Limb (tissue), 2 donors: Measurements from ENCODE around the gene RHOF.

Experiments used
- DNase-seq, 2 donors: peaks; one replicate each; pipeline ENCODE4 v3.0.0-alpha.2; 2016; ENCODE audit errors: extremely low spot score in 2 of 2

Gene RHOF

DNA sequence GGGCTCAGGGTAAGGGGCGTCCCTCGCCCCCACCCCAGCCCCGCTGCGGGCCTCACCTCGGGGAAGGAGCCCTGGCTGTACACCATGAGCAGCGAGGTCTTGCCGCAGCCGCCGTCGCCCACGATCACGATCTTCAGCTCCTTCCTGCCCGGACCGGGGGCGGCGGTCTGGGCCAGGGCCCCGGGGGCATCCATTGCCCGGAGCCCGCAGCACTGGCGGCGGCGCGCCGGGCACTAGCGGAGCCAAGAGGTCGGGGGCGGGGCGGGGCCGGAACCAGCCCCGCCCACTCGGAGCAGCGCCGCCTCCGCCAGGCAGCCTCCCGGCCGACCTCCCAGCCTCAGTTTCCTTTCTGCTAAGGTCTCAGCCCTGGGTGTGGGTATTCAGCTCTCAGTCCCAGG is at the start of gene RHOF:
RHOF (minus strand) TSS at position 249 of the 398 bp plus-strand sequence; CDS start at position 194, 55 bp downstream.
- no peak for DNase-seq

- DNase-seq: no peak
Measured at GRCh38 chr12:121839993-121840761, 46.7 kb upstream of the RHOF start.

DNA sequence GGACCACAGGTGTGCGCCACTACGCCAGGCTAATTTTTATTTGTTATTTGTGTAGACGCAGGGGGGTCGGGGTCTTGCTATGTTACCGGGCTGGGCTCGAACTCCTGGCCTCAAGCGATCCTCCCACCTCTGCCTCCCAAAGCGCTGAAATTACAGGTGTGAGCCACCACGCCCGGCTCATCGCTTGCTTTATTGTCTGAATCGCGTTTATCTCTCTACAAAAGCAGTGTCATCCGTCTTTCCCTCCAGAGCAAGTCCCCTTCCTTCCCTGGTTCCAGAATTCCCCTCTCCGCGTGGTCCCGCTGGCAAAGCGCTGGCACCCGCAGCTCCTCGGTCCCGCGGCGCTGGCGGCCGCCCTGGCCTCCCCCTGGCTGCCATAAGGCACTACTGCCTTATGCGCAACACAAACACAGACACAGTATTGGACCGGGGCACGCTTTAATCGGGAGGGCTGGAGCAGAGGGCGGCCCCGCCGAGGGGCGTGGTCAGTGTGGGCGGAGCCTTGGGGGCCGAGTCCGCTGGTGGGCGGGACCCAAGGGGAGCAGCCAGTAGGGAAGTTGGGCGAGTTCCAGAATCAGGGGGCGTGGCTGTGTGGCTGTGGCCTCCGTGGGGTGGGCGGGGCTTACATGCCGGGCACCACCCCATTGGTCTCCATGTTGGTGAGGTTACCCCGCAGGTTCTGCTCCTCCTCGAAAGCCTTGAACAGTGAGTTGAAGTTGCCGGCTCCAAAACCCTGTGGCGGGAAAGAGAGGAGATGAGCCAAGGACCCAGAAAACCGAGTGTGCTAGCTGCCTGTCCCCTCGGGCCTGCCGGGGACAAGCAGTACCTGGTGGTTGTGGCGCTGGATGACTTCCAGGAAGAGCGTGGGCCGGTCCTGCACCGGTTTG is 45.9 kb upstream of the RHOF start:
- peak; percentile 91 to 98 for DNase-seq

- no peak for DNase-seq
Measured at GRCh38 chr12:121838126-121838525, 44.6 kb upstream of the RHOF start.

- no peak for DNase-seq
Measured at GRCh38 chr12:121837680-121838079, 44.2 kb upstream of the RHOF start.

DNA sequence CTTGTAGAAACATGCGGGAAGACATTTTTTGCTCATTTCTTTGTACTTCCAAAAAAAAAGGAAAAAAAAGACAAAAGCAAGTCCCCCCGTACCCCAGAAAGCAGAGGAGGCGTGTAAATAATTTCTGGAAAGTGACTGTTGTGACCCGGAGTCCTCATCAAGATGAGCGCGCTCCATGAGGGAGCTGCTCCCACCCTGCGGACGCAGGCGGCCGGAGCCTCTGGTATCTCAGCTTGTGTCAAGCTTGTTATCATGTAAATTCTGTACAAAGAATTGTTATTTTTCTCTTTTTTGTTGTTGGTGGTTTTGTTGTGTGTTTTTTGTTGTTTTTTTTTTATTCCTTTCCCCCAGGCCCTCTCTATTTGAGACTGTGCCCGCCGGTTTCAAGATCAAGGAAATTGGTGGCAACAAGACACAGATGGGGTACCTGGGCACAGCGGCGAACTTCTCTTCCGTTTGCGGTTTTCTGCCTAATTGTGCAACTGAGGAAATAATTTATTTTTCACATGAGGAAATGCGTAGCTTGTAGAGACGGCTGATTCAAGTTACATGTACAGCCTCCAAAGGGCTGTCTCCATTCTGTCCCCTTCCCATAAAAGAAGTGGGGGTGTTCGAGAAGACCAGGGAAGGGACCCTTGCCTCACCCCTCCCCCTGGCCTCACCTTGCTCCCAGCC is 38.2 kb upstream of the RHOF start:
- DNase-seq: no peak

DNA sequence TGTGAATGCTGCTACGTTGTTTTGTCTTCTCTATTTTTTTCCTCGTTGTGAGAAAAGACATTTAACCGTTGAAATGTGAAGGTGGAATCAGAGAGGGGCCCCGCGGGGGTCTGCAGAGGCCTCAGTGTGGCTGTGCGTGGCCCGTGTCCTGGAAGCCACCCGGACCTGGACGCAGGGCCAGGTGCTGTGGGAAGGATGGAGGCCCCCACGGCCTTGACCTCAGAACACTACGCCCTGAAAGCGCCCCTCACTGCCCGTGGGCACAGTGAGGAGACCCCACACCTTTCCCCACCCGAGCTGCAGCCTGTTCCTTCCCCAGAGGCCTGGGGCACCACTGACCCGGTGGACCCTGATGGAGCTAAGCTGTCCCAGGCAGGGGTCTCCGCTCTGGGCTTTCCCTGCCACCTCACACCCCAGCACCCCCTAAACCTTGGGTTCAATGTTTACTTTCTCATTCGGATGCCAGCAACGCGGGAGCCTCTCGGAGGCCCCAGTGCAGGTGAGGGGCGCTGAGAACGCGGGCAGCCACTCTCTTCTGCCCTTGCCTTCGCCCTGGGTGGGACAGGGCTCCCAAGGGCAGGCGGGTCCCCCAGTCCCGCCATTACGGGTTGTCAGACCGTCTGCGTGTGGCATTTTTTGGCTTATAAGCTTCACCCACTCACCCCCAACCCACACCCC is 37.2 kb upstream of the RHOF start:
- DNase-seq: no peak

DNA sequence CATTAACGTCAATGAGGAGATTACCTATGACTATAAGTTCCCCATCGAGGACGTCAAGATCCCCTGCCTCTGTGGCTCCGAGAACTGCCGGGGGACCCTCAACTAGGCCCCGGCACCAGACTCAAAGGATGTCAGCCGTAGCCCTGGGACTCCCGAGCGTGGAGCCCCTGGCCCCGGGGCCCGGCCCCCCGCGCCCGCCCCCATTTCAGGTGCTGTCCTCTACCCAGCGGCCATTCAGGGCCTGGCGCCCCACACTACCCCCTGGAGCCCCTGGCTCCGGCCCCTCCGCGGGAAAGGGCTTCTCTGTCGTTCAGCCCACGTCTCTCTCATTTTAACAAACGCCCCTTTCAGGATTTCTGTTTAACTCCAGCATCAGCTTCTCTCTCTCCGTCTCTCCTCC is 36.6 kb upstream of the RHOF start:
- no peak for DNase-seq

GRCh38 chr12:121829250-121829918 is 35.9 kb upstream of the RHOF start:
- DNase-seq: no peak

DNA sequence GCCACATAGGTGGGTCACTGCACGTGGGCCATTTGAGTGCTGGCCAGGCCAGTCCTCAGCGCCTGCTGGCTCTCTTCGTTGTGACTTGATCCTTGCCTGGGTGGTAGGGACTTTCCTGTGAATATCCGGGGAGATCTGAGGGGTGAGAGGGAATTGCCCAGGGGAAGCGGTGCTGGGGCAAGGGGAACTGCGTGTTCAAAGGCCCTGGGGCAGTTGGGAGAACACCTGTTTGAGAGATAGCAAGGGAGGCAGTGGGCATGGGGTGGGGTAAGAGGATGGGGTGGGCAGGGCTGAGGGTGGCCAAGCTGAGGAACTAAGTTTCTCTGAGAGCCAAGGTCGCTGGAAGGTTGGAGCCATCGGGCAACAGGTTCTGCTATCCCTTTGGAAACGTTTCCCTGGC is 35.3 kb upstream of the RHOF start:
- no peak for DNase-seq

GRCh38 chr12:121828306-121828705 is 34.8 kb upstream of the RHOF start:
- DNase-seq: no peak

- no peak for DNase-seq
Measured at GRCh38 chr12:121827351-121828099, 34.0 kb upstream of the RHOF start.

DNA sequence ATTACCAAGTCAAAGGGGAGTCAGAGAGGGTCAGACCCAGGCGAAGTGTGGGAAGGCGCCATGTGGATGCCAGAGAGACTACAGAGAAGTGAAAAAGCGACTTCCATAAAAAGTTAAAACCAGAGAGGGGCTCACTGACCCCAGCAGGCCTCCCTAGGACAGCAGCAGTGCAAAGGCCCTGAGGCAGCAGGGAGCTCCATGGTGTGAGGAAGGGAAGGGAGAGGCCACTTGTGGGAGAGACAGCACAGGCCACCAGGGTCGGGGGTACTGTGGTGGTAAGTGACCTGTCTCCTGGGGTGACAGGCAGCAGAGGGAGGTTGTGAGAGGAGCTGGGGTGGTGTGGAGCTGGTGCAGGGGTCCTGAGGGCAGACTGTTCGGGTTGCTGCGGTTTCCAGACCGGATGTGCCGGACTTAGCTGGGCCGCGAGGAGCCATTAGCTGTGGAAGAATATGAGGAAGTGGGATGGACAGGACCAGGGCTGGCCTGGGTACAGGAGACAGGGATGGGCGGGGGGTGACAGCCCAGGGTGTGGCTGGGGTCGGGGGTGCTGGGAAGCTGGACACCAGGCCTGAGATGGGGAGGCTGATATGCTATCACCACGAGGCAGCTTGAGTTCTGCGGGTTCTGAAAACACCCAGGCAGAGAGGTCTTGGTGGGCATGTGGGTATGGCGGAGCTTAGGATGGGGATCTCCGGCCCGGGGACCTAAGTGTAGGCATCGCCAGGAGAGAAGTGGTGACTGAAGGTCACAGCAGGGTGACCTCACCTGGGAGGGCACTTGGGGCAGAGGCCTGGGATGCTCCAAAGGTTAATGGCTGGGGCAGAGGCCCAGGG is 33.0 kb upstream of the RHOF start:
- no peak for DNase-seq

DNA sequence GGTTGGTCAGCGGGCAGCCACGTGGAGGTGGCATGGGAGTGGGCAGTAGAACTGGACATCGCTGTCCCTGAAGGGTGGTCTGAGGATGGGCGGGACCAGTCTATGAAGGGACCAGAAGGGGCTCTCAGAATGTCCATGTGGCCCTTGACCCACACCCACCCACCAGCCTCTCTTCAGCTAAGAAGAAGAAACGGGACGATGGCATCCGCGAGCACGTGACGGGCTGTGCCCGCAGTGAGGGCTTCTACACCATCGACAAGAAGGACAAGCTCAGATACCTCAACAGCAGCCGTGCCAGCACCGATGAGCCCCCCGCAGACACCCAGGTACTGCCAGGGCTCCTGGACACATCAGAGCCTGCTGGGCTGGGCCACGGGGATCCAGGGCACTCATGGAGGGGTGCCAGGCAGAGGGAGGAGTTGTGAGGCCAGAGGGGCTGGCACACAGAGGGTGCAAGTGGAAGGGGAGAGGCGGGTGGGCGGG is 31.6 kb upstream of the RHOF start:
- DNase-seq: no peak

GRCh38 chr12:121823727-121824115 is 30.2 kb upstream of the RHOF start:
- DNase-seq: no peak

DNA sequence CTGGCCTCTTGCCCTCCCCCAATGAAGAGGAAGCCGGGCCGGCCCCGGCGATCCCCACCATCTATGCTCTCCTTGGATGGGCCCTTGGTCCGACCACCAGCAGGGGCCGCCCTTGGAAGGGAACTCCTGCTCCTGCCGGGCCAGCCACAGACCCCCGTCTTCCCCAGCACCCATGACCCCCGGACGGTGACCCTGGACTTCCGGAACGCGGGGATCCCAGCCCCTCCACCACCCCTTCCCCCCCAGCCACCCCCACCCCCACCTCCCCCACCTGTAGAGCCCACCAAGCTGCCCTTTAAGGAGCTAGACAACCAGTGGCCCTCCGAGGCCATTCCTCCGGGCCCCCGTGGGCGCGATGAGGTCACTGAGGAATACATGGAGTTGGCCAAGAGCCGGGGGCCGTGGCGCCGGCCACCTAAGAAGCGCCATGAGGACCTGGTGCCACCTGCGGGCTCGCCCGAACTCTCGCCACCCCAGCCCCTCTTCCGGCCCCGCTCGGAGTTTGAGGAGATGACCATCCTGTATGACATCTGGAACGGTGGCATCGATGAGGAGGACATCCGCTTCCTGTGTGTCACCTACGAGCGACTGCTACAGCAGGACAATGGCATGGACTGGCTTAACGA is 29.7 kb upstream of the RHOF start:
- DNase-seq: no peak

- DNase-seq: no peak
Measured at GRCh38 chr12:121822393-121823100, 29.1 kb upstream of the RHOF start.

DNA sequence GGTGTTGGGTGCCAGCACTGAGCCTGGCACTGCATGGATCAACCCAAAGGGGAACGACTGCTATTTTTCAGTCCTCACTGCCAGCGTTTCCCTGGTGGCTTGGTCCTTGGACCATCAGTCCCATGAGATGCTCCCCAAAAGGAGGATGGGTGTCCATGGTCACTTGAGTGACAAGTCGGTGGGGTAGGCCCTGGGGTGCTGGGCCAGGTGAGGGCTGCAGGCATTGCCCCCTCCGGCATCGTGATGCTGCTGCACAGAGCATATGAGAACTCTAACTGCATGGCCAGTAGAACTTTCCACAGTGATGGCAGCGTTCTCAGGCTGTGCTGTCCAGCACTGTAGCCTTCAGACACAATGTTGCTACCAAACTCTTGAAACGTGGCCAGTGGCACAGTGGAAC is 26.6 kb upstream of the RHOF start:
- no peak for DNase-seq
